ENCODE results near the gene GMDS. TPM values are rescaled to one million over a fixed set of nuclear protein-coding genes. Genes with fewer than 3 reads are reported as not detected.
A peak's percentile ranks its signal among the peaks of the same experiment; 100 is the strongest.

GMDS gene
- total RNA-seq, 5 donors from 2014 or later (not counting 1 experiment from before 2014, with no cell fraction given), result 12.9 to 21.5 (median 14.6) TPM

GRCh38 chr6:2037237-2037926 is 208.0 kb downstream of the GMDS start:
- ChIA-PET CTCF (no interaction called here), POLR2A (no interaction called here)
- no peaks in the 10 kb centered on the region for H3K9me3 ChIP-seq
- no peaks in the 10 kb centered on the region for H3K27me3 ChIP-seq (replicated peaks in 1 of 2; ENCODE audit: control insufficient read depth in 2 of 2, extremely low read depth in 1 of 2, insufficient read depth in 2 of 2, low read length in 1 of 2)
- Mint-ChIP-seq H3K9me3 (no peaks in the 10 kb centered on the region), H3K36me3 (peaks cover 4% of the 10 kb centered on the region), H3K4me1 (peaks cover 34 to 36% (median 35%) of the 10 kb centered on the region in 3 donors), H3K4me3 (peak overlapping the region in 1 of 3 donors; percentile 56), H3K27me3 (peaks cover 0 to 3% of the 10 kb centered on the region in 2 donors), H3K27ac (no peak overlapping the region)
- WGBS (ENCODE audit: insufficient coverage), result 83% methylated on average over 2 of the region's 10 CpGs
- no peak overlapping the region for H3K27ac ChIP-seq (ENCODE audit: low read length)
- H3K36me3 ChIP-seq (ENCODE audit: control insufficient read depth in 2 of 2, extremely low read depth in 1 of 2, insufficient read depth in 1 of 2, low read length in 1 of 2), result no peaks in the 10 kb centered on the region
- peak in 1 of 35 experiments; percentile 12 for DNase-seq
- no peak overlapping the region for H3K4me3 ChIP-seq (ENCODE audit: control insufficient read depth in 1 of 2, extremely low read depth in 1 of 2, low read length in 1 of 2)
- peak in 1 of 4 experiments; percentile 61 for ATAC-seq (replicated peaks in 1 of 4)
- H3K4me1 ChIP-seq (ENCODE audit: control insufficient read depth in 1 of 2, extremely low read depth in 1 of 2, insufficient read depth in 2 of 2, low read length in 2 of 2), result peaks cover 20 to 30% of the 10 kb centered on the region in 2 experiments

DNA sequence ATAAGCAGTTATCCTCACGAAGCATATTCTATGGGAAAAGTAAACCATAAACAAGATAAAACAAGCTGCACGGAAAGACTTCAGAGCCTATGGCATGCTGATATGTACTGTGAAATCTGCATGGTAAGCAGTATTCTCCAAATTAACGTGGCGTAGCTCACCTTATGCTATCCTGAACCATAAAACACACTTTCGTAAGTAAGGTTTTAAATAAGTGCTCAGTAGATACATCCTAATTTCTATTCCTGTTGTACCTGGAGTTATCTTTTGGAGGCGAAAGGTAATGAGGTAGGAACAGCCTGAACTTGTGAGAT is 208.7 kb downstream of the GMDS start:
- Histone ChIP-seq H3K4me1 (ENCODE audit: control insufficient read depth in 1 of 2, extremely low read depth in 1 of 2, insufficient read depth in 2 of 2, low read length in 2 of 2) (peaks cover 20 to 30% of the 10 kb centered on the region in 2 experiments), H3K4me3 (ENCODE audit: control insufficient read depth in 1 of 2, extremely low read depth in 1 of 2, low read length in 1 of 2) (no peak overlapping the region), H3K27ac (ENCODE audit: low read length) (no peak overlapping the region), H3K27me3 (replicated peaks in 1 of 2; ENCODE audit: control insufficient read depth in 2 of 2, extremely low read depth in 1 of 2, insufficient read depth in 2 of 2, low read length in 1 of 2) (no peaks in the 10 kb centered on the region), H3K36me3 (ENCODE audit: control insufficient read depth in 2 of 2, extremely low read depth in 1 of 2, insufficient read depth in 1 of 2, low read length in 1 of 2) (no peaks in the 10 kb centered on the region), H3K9me3 (no peaks in the 10 kb centered on the region)
- H3K27ac Mint-ChIP-seq, result no peak overlapping the region
- no peaks in the 10 kb centered on the region for H3K9me3 Mint-ChIP-seq
- POLR2A ChIA-PET, result no interaction called here
- H3K36me3 Mint-ChIP-seq, result peaks cover 4% of the 10 kb centered on the region
- no peak for ATAC-seq (replicated peaks in 1 of 4)
- H3K27me3 Mint-ChIP-seq, result peaks cover 0 to 3% of the 10 kb centered on the region in 2 donors
- H3K4me3 Mint-ChIP-seq, result no peak overlapping the region
- WGBS (ENCODE audit: insufficient coverage), result no CpG with 5 or more reads among the region's 6 CpGs
- CTCF ChIA-PET, result no interaction called here
- peaks cover 34 to 36% (median 35%) of the 10 kb centered on the region in 3 donors for H3K4me1 Mint-ChIP-seq
- no peak for DNase-seq

GRCh38 chr6:2035826-2036709 is 209.3 kb downstream of the GMDS start:
- Histone ChIP-seq H3K27ac (ENCODE audit: low read length) (no peak overlapping the region), H3K4me1 (ENCODE audit: control insufficient read depth in 1 of 2, extremely low read depth in 1 of 2, insufficient read depth in 2 of 2, low read length in 2 of 2) (peaks cover 20 to 30% of the 10 kb centered on the region in 2 experiments), H3K27me3 (replicated peaks in 1 of 2; ENCODE audit: control insufficient read depth in 2 of 2, extremely low read depth in 1 of 2, insufficient read depth in 2 of 2, low read length in 1 of 2) (no peaks in the 10 kb centered on the region), H3K4me3 (ENCODE audit: control insufficient read depth in 1 of 2, extremely low read depth in 1 of 2, low read length in 1 of 2) (no peak overlapping the region), H3K36me3 (ENCODE audit: control insufficient read depth in 2 of 2, extremely low read depth in 1 of 2, insufficient read depth in 1 of 2, low read length in 1 of 2) (no peaks in the 10 kb centered on the region), H3K9me3 (no peaks in the 10 kb centered on the region)
- ChIA-PET POLR2A (interaction anchor here in 1 of 2 donors (0.7 kb wide), 1 partner anchor 19 kb away, joined by 3 read pairs; no protein-coding TSS in a partner anchor), CTCF (no interaction called here)
- Mint-ChIP-seq H3K9me3 (no peaks in the 10 kb centered on the region), H3K27ac (no peak overlapping the region), H3K27me3 (peaks cover 0 to 3% of the 10 kb centered on the region in 2 donors), H3K4me1 (peaks cover 33 to 36% (median 34%) of the 10 kb centered on the region in 3 donors), H3K36me3 (peaks cover 4% of the 10 kb centered on the region), H3K4me3 (no peak overlapping the region)
- DNase-seq (no peak), ATAC-seq (replicated peaks in 1 of 4) (no peak)
- WGBS (ENCODE audit: insufficient coverage), result 100% methylated on average over 2 of the region's 11 CpGs

DNA sequence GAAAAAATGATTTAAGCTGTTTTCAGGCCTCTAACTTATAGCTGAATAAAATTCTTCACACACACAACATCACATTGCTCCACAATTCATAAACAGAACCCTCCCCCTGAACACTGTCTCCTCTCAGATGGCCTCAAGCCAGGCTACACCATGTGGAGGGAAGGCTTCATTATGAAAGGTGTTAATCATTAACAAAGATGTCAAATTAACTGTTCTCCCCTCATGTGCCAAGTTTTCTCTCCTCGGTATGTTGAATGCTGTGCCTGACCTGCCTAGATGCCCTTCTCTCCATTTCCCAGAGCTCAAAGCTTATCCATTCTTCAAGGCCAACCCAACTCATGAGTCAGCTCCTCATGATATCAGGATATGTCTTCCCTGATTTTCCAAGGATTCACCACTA is 210.4 kb downstream of the GMDS start:
- no peaks in the 10 kb centered on the region for H3K9me3 Mint-ChIP-seq
- Histone ChIP-seq H3K4me1 (ENCODE audit: control insufficient read depth in 1 of 2, extremely low read depth in 1 of 2, insufficient read depth in 2 of 2, low read length in 2 of 2) (peaks cover 20 to 25% of the 10 kb centered on the region in 2 experiments), H3K9me3 (no peaks in the 10 kb centered on the region), H3K27ac (ENCODE audit: low read length) (no peak overlapping the region), H3K27me3 (replicated peaks in 1 of 2; ENCODE audit: control insufficient read depth in 2 of 2, extremely low read depth in 1 of 2, insufficient read depth in 2 of 2, low read length in 1 of 2) (no peaks in the 10 kb centered on the region), H3K4me3 (ENCODE audit: control insufficient read depth in 1 of 2, extremely low read depth in 1 of 2, low read length in 1 of 2) (no peak overlapping the region), H3K36me3 (ENCODE audit: control insufficient read depth in 2 of 2, extremely low read depth in 1 of 2, insufficient read depth in 1 of 2, low read length in 1 of 2) (no peaks in the 10 kb centered on the region)
- peaks cover 4% of the 10 kb centered on the region for H3K36me3 Mint-ChIP-seq
- ATAC-seq (replicated peaks in 1 of 4) (no peak), DNase-seq (no peak)
- CTCF ChIA-PET, result no interaction called here
- no peak overlapping the region for H3K27ac Mint-ChIP-seq
- WGBS (ENCODE audit: insufficient coverage), result 100% methylated on average over 1 of the region's 1 CpG
- peaks cover 24 to 30% (median 29%) of the 10 kb centered on the region in 3 donors for H3K4me1 Mint-ChIP-seq
- H3K27me3 Mint-ChIP-seq, result peaks cover 0 to 3% of the 10 kb centered on the region in 2 donors
- H3K4me3 Mint-ChIP-seq, result no peak overlapping the region
- POLR2A ChIA-PET, result interaction anchor here in 1 of 2 donors (0.7 kb wide), 1 partner anchor 18 kb away, joined by 3 read pairs; no protein-coding TSS in a partner anchor

- Histone ChIP-seq H3K4me3 (ENCODE audit: control insufficient read depth in 1 of 2, extremely low read depth in 1 of 2, low read length in 1 of 2) (no peak overlapping the region), H3K9me3 (no peaks in the 10 kb centered on the region), H3K4me1 (ENCODE audit: control insufficient read depth in 1 of 2, extremely low read depth in 1 of 2, insufficient read depth in 2 of 2, low read length in 2 of 2) (peaks cover 20 to 23% of the 10 kb centered on the region in 2 experiments), H3K36me3 (ENCODE audit: control insufficient read depth in 2 of 2, extremely low read depth in 1 of 2, insufficient read depth in 1 of 2, low read length in 1 of 2) (no peaks in the 10 kb centered on the region), H3K27ac (ENCODE audit: low read length) (no peak overlapping the region), H3K27me3 (replicated peaks in 1 of 2; ENCODE audit: control insufficient read depth in 2 of 2, extremely low read depth in 1 of 2, insufficient read depth in 2 of 2, low read length in 1 of 2) (no peaks in the 10 kb centered on the region)
- ATAC-seq (replicated peaks in 1 of 4) (no peak), DNase-seq (no peak)
- Mint-ChIP-seq H3K4me1 (peaks cover 26 to 29% (median 29%) of the 10 kb centered on the region in 3 donors), H3K27ac (no peak overlapping the region), H3K9me3 (no peaks in the 10 kb centered on the region), H3K36me3 (peaks cover 4% of the 10 kb centered on the region), H3K4me3 (no peak overlapping the region), H3K27me3 (peaks cover 0 to 3% of the 10 kb centered on the region in 2 donors)
- CTCF ChIA-PET, result no interaction called here
- POLR2A ChIA-PET, result no interaction called here
- 100% methylated on average over 2 of the region's 6 CpGs for WGBS (ENCODE audit: insufficient coverage)
Measured at GRCh38 chr6:2034256-2034655, 211.1 kb downstream of the GMDS start.

- H3K36me3 Mint-ChIP-seq, result peaks cover 4% of the 10 kb centered on the region
- ATAC-seq (replicated peaks in 1 of 4) (no peak), DNase-seq (no peak)
- H3K27ac ChIP-seq (ENCODE audit: low read length), result no peak overlapping the region
- WGBS (ENCODE audit: insufficient coverage), result 100% methylated on average over 2 of the region's 4 CpGs
- peaks cover 13 to 16% of the 10 kb centered on the region in 2 experiments for H3K4me1 ChIP-seq (ENCODE audit: control insufficient read depth in 1 of 2, extremely low read depth in 1 of 2, insufficient read depth in 2 of 2, low read length in 2 of 2)
- H3K27me3 Mint-ChIP-seq, result peaks cover 0 to 3% of the 10 kb centered on the region in 2 donors
- H3K27me3 ChIP-seq (replicated peaks in 1 of 2; ENCODE audit: control insufficient read depth in 2 of 2, extremely low read depth in 1 of 2, insufficient read depth in 2 of 2, low read length in 1 of 2), result no peaks in the 10 kb centered on the region
- no peaks in the 10 kb centered on the region for H3K36me3 ChIP-seq (ENCODE audit: control insufficient read depth in 2 of 2, extremely low read depth in 1 of 2, insufficient read depth in 1 of 2, low read length in 1 of 2)
- H3K4me1 Mint-ChIP-seq, result peaks cover 26 to 28% (median 28%) of the 10 kb centered on the region in 3 donors
- no peaks in the 10 kb centered on the region for H3K9me3 Mint-ChIP-seq
- no peak overlapping the region for H3K4me3 Mint-ChIP-seq
- POLR2A ChIA-PET, result no interaction called here
- H3K9me3 ChIP-seq, result no peaks in the 10 kb centered on the region
- no peak overlapping the region for H3K27ac Mint-ChIP-seq
- CTCF ChIA-PET, result interaction anchor here in 1 of 2 donors (1.0 kb wide), 1 partner anchor 10 kb away, joined by 3 read pairs; no protein-coding TSS in a partner anchor
- no peak overlapping the region for H3K4me3 ChIP-seq (ENCODE audit: control insufficient read depth in 1 of 2, extremely low read depth in 1 of 2, low read length in 1 of 2)
Measured at GRCh38 chr6:2033544-2033943, 211.9 kb downstream of the GMDS start.

Data from T-cell (primary cell).